Erythroblast (primary cell): ENCODE data around the gene WIPF3.

ENCODE experiments used
- DNase-seq, 2 experiments: peaks; one replicate each; lab custom pipeline; 2025; lab: John Stamatoyannopoulos, UW
- GATA1 ChIP-seq: IDR thresholded peaks from 2 replicates; pipeline ENCODE4 v1.6.1; 2011; ENCODE audit warnings: low read depth, mild to moderate bottlenecking, control low read depth, low read length, moderate library complexity
- POLR2A ChIP-seq: IDR thresholded peaks from 2 replicates; pipeline ENCODE4 v1.6.1; 2011; ENCODE audit warnings: mild to moderate bottlenecking, low read length

The WIPF3 gene

DNA sequence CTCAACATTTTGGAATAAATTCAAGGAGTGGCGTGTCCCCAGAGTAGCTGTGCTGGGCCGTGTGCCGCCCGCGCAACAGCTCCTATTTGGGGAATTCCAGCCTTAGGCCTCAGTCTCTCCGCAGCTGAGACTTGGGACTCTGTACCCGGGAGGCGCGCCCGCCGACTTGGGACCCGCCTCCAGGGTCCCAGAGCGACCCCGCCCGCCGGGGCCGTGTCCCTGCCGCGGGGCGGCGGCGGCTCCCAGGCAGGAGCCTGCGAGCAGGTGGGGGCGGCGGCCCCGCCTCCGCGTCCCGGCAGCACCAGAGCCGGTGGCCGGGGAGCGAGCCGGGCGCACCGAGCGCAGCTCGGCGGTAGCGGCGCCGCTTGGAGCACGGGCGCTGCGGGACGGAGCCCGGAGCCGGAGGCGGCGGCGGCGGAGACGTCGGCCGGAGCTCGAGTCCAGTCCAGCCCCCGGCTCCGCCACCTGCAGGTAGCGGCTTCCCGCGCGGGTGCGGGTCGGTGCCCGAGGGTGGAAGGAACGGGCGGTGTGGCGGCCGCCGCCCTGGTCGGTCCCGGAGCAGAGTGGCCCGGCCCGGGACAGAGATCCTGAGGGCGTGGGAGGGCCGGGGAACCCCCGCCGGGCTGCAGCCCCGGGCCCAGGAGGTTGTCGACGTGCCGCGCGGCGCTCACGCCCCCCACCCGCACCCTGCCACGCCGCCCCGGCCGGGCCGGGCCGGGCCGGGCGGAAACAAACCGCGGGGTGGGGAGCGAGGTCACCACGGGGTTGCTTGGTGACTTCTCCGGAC, at the start of gene WIPF3:
Gene WIPF3, plus strand, starts transcription at position 301 of the 787 bp plus-strand sequence. CDS start 28,217 bp downstream, outside the sequence.
- peak in 1 of 2 experiments; percentile 14 for DNase-seq
- no peak for TF ChIP-seq GATA1
- no peak for TF ChIP-seq POLR2A

- no peak for DNase-seq
- TF ChIP-seq GATA1 (no peak), POLR2A (no peak)
Measured at GRCh38 chr7:29763266-29763665, 43.0 kb upstream of the WIPF3 start.

GRCh38 chr7:29764227-29764626, 42.1 kb upstream of the WIPF3 start:
- no peak for DNase-seq
- TF ChIP-seq POLR2A, result no peak

- no peak for DNase-seq
- TF ChIP-seq POLR2A (no peak), GATA1 (no peak)
Measured at GRCh38 chr7:29765490-29765889, 40.8 kb upstream of the WIPF3 start.

- TF ChIP-seq GATA1 (no peak), POLR2A (no peak)
- no peak for DNase-seq
Measured at GRCh38 chr7:29770371-29770770, 35.9 kb upstream of the WIPF3 start.

GRCh38 chr7:29771081-29771816, 35.1 kb upstream of the WIPF3 start:
- no peak for DNase-seq
- TF ChIP-seq GATA1, result no peak
- no peak for TF ChIP-seq POLR2A

- no peak for TF ChIP-seq POLR2A
- TF ChIP-seq GATA1, result no peak
- no peak for DNase-seq
Measured at GRCh38 chr7:29779017-29779416, 27.3 kb upstream of the WIPF3 start.

GRCh38 chr7:29780346-29780745, 26.0 kb upstream of the WIPF3 start:
- no peak for DNase-seq
- TF ChIP-seq GATA1, result no peak
- TF ChIP-seq POLR2A, result no peak

DNA sequence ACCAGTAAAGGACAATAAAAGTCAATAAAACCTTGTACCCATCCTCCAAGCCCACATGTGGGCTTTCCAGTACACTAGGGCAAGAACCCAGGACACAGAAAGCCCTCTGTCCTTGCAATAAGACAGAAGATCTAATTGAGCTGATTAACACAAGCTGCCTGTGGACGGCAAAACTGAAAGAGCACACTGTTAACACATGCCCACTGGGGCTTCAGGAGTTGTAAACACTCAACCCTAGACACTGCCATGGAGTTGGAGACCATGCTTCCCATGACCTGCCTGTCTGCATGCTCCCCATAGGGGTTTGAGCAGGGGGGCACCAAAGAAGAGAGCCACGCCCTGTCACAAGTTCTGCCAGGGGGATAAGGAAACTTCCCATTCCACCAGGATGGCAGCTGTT, 22.6 kb upstream of the WIPF3 start:
- TF ChIP-seq GATA1 (no peak), POLR2A (no peak)
- no peak for DNase-seq

DNA sequence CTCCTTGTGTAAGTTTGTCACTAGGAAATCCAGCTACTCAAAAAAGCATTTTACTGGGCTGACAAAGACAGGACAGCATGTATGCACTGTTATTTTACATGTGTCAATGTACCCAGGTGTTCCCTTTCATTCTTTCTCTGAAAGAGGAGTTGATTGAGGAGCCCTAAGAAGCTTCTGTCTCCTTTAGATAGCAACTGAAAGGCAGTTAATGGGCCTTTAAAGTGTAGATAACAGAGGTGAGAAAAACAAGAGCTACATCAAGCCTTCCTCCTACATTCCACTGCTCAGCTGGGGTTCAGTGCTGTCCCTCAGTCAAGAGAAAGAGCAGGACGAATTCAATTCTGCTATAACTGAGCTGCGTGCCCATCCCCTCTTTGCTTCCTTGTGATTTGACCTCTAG, 12.8 kb upstream of the WIPF3 start:
- TF ChIP-seq GATA1, result no peak
- no peak for TF ChIP-seq POLR2A
- DNase-seq, result peak in 1 of 2 experiments; percentile 68

- DNase-seq, result no peak
- TF ChIP-seq POLR2A (no peak), GATA1 (no peak)
Measured at GRCh38 chr7:29794959-29795629, 11.2 kb upstream of the WIPF3 start.

DNA sequence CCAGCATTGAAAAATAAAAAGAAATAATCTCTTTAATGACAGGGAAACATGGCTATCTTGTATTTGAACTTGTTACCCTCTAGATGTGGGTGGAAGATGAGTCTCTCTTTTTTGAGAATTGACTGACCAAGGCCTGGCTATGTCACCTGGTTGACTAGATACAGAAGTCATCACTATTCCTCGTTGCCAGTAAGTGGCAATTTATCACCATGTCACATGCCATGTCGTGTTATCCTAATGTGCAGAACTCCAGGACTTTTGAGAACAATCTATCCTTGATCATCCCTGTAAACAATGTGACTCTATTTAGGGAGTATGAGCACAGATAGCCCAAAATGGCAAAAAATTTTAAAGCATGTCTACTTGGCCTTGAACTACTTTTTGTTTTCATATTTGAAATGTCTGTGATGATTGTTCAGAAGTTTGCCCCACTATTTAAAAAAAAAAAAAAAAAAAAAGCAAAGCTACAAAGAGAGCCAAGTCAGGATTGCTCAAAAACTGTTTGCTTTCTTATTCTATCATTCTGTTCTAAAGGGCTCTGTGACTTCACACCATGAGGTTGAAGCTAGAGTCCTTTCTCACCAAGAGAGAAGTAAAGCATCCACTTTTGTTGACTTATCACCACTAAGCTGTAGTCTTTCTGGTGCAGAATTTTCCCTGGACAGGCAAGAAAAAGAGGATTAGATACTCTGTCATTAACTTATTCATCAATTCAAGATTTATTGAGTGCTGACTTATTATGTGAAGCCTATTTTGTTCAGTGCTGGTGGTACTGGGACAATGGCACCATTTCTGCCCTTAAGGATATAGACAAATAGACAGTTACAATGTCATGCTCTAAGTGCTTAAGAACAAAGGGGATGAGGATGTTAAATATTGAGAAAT, 10.4 kb upstream of the WIPF3 start:
- DNase-seq, result no peak
- TF ChIP-seq GATA1 (no peak), POLR2A (no peak)

DNA sequence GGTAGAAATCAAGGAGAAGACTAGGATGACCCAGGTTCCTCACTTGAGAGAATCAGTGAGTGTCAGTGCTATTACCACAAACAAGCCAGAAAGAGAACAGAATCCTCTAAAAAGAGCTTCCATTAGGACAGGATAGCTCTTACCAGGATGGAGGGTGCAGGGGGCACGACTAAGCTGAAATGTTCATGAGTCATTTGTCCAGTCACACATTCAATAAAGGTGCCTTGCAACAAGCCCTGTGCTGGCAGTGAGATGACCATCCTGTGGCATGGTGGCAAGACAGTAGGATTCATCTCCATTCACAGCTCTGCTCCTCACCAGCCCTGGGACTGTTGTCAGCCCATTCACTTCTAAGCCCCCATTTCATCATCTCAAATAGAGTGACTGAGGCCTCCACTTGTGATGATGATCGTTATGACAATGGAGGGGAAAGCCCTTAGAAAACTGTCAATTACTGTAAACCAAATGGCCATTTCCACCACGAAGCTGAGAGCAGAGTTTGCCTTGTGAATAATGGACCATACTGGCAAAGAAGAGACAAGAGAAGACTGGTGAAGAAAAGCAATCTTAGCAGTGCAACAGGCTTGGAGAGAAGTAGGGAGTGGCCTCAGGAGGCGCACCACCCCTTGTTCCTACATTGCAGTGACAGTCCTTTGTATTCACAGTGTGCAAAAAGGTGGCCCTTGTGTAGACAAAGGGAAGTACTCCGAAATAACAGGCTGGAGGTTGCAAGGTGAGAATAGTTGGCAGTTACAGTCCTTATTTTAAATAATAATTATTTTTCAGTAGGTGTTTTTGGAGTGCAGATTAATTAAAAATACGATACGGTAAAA, 9.0 kb upstream of the WIPF3 start:
- TF ChIP-seq GATA1, result no peak
- TF ChIP-seq POLR2A, result no peak
- DNase-seq, result no peak
